ENCODE results near the gene RETREG2.

RETREG2 gene

GRCh38 chr2:219167997-219168396 lies 10.1 kb upstream of the RETREG2 start:
- in situ Hi-C loops (cut with HindIII; ENCODE audit: low sequenced_read_pairs), result no loop called here
- DNase-seq (ENCODE audit: low read depth), result no peak
- no peak for TF ChIP-seq CTCF (IDR thresholded peaks at IDR 0.05; ENCODE audit: low read depth, low read length, missing control alignments)

GRCh38 chr2:219168526-219168925 lies 9.5 kb upstream of the RETREG2 start:
- in situ Hi-C loops (cut with HindIII; ENCODE audit: low sequenced_read_pairs), result no loop called here
- no peak for DNase-seq (ENCODE audit: low read depth)
- no peak for TF ChIP-seq CTCF (IDR thresholded peaks at IDR 0.05; ENCODE audit: low read depth, low read length, missing control alignments)
- H3K4me3 ChIP-seq (ENCODE audit: low read depth, low read length), result no peak overlapping the region

More at GRCh38 chr2:219167997-219168396, 10.1 kb upstream of the RETREG2 start:
- H3K4me3 ChIP-seq (ENCODE audit: low read depth, low read length), result no peak overlapping the region

GRCh38 chr2:219168932-219169331 lies 9.1 kb upstream of the RETREG2 start:
- no peak overlapping the region for H3K4me3 ChIP-seq (ENCODE audit: low read depth, low read length)
- no peak for TF ChIP-seq CTCF (IDR thresholded peaks at IDR 0.05; ENCODE audit: low read depth, low read length, missing control alignments)
- in situ Hi-C loops (cut with HindIII; ENCODE audit: low sequenced_read_pairs), result no loop called here
- DNase-seq (ENCODE audit: low read depth), result no peak

GRCh38 chr2:219169930-219170654 lies 8.0 kb upstream of the RETREG2 start, which contains the start of gene SLC23A3:
TSS of gene SLC23A3 (minus strand) at chr2:219170029. CDS start at chr2:219169984, 45 bp downstream.
- DNase-seq (ENCODE audit: low read depth), result no peak
- in situ Hi-C loops (cut with HindIII; ENCODE audit: low sequenced_read_pairs), result no loop called here
- H3K4me3 ChIP-seq (ENCODE audit: low read depth, low read length), result no peak within 1 kb of the TSS
- TF ChIP-seq CTCF (IDR thresholded peaks at IDR 0.05; ENCODE audit: low read depth, low read length, missing control alignments), result no peak

GRCh38 chr2:219171231-219171651 lies 6.8 kb upstream of the RETREG2 start:
- peak; percentile 77 for TF ChIP-seq CTCF (IDR thresholded peaks at IDR 0.05; ENCODE audit: low read depth, low read length, missing control alignments)
- DNase-seq (ENCODE audit: low read depth), result peak; percentile 32
- H3K4me3 ChIP-seq (ENCODE audit: low read depth, low read length), result no peak overlapping the region
- in situ Hi-C loops (cut with HindIII; ENCODE audit: low sequenced_read_pairs), result no loop called here

GRCh38 chr2:219172231-219173154 lies 5.6 kb upstream of the RETREG2 start:
- in situ Hi-C loops (cut with HindIII; ENCODE audit: low sequenced_read_pairs), result no loop called here
- H3K4me3 ChIP-seq (ENCODE audit: low read depth, low read length), result no peak overlapping the region
- no peak for DNase-seq (ENCODE audit: low read depth)
- no peak for TF ChIP-seq CTCF (IDR thresholded peaks at IDR 0.05; ENCODE audit: low read depth, low read length, missing control alignments)
